Right kidney (tissue), 1 donor: ENCODE data around the gene CDC27.
"Not testable (repeated sequence)": the region's sequence is repeated elsewhere in the genome, so short reads cannot be mapped to it uniquely, and the experiment has no call there.

Source experiments
- DNase-seq: peaks from one replicate; pipeline ENCODE4 v3.0.0-alpha.2; 2016

Gene CDC27

DNA sequence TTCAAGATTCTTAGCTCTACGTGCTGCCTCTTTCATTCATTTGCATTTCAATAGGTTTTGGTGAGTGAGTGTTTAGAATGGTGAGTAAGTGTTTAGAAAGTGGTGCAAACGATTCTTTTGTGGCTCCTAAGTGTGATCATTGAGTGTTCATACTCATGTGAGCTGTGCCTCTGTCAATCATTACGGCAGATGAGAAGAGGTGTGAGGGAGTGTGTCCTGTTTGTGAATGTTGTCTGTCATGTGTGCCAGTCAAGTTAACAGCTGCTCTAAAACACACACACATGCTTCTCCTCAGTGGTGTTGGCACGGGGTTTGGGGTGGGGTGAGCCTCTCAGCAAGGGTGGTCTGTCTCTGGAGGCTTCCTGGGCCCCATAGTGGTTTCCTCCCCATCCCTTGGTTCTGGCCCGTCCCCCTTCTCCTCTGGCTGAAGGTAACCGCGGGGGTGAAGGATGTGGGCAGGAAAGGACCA, 31.5 kb upstream of the CDC27 start:
- no peak for DNase-seq

DNA sequence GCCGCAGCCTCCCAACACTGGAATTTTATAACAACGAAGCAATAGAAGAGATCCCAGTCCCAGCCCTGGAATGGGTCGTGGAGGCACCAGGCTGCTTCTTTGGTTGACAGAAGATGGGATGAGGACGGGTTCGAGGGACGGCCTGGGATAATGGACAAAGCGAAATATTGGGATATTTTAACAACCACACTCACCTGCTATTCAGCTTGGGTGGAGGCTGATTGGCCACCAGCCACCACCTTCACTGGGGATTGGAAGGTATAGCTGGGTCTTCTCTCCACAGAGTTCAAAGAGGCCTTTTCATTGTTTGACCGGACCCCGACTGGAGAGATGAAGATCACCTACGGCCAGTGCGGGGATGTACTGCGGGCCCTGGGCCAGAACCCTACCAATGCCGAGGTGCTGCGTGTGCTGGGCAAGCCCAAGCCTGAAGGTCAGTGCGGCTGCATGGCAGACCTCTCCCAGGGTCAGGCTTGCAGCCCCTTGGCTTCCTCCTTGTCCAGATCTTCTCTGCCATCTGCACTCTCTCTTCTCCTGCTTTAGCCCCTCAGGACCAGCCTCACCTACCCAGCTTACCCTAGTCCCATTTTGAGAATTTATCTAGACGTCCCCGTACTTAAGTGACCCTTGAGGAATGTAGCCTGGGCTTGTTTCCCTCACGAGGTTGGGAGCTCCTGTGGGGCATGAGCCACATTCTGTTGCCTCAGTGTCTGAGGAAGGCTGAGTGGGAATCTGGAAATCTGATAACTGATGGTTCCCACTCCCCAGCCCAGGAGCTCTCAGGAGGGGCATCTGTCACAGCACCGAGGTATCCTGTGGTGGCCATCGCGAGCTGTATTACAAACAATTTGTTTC, 30.8 kb upstream of the CDC27 start:
- no peak for DNase-seq

DNA sequence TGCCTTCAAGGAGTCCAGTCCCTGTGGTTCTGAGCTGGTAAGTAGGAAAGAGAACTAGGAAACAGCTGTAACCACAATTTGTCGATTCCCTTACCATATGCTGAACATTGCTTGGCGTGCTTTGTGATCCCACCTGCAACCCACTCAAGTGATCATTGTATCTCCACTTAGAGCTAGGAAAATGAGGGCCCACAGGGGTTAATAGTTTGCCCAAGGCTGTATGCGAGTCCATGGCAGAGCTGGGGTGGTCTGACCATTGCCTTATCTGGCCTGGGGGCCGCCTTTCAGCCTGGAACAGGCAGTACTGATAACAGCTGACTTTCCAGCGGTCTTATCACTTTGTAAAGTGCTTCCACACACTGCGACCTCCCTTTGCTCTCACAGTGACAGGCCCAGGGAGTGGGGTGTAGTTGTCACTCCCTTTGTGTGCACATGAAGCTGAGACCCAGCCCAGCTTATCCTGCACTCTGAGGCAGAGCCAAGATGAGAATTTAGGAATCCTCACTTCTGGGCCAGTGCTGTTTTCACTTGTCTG, 29.9 kb upstream of the CDC27 start:
- DNase-seq, result no peak

DNA sequence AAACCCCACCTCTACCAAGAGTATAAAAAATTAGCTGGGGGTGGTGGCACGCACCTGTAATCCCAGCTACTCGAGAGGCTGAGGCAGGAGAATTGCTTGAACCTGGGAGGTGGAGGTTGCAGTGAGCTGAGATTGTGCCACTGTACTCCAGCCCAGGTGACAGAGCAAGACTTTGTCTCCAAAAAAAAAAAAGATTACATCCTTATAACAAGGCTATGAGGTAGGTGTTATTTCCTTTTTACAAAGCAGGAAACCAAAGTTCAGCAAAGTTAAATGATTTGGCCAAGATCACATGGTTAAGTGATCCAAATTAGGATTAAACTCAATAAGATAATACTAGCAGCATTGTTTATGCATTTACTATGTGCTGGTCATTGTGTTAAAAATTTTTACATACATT, 28.2 kb upstream of the CDC27 start:
- not testable (repeated sequence) for DNase-seq

DNA sequence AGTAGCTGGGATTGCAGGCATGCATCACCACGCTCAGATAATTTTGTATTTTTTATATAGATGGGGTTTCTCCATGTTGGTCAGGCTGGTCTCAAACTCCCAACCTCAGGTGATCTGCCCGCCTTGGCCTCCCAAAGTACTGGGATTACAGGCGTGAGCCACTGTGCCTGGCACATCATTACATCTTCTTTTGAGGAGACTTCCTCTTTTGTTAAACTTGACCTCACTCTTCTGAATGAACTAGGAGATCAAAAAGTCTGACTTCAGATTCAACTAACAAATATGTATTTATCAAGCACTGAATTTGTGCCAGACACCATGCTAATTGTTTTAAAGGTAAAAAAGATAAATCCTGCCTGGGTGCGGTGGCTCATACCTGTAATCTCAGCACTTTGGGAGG, 27.7 kb upstream of the CDC27 start:
- not testable (repeated sequence) for DNase-seq

DNA sequence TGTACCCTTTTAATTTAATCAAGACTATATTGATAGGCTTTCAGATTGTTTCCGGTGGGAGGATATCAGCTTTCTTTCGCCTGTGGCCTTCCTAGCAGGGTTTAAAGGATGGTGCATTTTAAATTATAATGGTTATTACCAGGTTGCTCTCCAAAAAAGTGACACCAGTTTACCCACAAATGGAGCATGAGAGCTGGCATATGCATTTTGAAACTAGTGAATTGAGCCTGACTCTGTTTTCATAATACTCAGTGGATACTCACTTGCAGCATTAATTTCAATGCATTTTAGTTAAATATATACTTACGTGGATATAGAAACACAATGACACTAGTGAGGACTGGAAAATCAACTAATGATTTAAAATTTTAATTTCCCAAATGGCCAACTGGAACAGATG, 25.8 kb upstream of the CDC27 start:
- no peak for DNase-seq

DNA sequence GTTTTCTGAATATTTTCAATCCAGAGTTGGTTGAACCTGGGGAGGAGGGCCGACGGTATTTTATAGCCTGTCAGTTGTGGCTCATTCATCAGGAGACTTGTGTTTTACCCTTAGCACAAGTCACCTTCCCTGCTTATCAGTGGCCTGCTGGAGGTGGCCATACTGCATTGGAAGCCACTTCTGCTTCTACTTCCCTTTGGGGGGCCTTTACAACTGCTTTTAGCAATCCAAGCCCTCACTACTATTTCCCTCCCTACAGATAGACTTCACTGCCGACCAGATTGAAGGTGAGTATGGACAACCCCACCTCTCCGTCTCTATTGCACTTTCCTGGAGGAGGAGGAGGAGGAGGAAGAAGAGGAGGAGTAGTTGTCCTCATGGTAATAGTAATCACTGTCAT, 24.4 kb upstream of the CDC27 start:
- no peak for DNase-seq

DNA sequence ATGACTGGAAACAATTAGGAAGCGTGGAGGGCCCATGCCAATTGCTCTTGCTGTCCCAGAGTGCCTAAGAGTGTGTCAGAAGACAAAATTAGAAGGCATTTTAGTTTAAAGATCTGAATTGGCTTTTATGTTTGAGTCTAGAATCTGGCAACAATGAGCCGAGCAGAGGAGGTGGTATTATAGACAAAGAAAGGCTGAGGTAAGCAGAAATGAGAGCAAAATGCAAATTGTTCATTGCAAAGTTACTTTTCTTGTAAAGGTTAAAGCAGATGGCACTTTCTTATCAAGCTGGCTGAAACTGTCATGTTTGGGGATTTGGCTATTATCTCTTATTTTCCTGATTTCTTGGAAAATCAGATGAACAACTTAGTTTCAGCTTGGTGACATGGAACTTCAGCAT, 23.4 kb upstream of the CDC27 start:
- no peak for DNase-seq

DNA sequence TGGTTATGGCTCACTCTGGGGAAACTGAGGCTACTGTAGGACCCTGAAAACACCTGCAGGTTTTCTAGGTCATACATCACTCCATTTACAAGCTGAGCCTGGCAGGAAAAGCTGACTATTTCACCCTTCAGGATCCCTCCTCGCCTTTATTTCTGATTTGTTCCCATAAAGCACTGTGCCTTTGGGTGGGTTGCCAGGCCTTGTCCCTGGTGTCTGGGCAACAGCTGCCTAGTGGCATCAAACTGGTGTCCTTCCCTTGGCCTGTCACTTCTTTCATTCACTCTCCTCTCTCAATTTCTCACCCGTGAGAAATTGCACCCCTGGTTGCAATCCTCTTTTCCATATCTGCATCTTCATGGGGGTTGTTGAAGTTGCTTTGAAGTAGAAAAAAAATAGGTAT, 21.7 kb upstream of the CDC27 start:
- no peak for DNase-seq

DNA sequence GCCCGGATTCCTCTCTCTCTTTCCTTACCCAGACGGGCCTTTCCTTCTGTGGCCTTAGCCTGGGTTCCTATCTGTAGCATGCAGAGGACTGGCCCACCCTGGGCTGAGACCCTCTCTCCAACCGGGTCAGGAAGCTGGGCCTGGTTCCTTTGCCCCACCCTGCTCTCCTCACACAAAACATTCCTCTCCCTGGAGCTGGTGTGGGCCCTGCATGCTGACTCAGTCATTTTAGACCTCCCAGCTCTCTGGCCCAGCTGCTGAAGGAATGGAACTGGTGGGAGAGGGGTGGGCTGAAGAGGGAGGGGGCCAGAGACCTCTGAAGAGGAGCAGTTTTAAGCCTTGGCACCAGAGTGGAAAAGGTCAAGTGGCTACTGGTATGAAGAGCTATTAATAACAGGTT, 21.0 kb upstream of the CDC27 start:
- no peak for DNase-seq

DNA sequence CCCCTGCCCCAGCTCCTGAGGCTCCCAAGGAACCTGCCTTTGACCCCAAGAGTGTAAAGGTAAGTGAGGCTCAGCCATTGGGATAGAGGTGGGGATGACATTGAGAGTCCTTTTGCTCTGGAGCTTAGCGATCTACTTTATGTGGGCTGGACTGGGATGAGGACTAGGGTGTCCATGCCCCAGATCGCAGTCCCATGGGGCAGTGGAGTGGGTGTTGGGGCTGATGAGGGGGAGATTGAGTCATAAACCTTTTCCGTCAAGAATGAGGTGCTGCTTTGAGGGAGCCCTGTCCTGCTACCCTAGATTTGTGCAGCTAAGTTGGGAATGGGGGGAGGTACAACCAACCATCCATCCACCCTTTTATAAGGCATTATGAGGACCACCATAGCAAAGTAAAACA, 20.4 kb upstream of the CDC27 start:
- DNase-seq, result no peak

DNA sequence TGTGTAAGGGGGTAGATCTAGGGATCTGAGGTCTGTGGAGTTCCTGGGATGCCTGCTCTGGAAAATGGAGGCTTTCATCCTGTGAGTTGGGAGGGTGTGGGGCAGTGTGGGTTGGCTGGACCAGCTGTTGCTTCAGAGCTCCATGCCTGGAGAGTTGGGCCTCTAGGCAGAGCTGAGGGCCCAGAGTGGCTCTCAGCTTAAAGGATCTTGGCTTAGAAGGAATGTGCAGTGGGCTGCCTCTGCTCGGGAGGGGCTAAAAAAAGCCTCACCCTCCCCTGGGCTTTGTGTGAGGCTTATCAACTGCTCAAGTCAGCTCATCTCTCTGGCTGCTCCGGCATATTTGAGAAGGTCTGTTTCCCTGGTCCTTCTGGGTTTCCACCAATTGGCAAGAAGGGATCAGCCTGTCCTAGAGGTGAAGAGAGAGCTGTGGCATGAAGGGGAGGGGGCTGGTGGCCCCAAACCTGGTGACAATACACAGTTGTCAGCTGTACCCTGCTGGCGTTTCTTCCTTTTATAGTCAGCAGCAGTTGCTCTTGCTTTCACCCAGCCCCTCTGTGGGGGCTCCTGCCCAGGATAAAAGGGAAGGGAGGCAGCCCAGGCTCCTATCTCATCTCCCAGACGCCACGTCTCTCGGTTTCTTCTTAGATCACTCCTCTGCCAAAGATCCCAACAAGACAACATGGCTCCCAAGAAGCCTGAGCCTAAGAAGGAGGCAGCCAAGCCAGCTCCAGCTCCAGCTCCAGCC, 19.8 kb upstream of the CDC27 start, which contains the start of gene MYL4:
MYL4 (plus strand) TSS at position 605 of the 745 bp plus-strand sequence; CDS start at position 680, 75 bp downstream.
- DNase-seq, result no peak

DNA sequence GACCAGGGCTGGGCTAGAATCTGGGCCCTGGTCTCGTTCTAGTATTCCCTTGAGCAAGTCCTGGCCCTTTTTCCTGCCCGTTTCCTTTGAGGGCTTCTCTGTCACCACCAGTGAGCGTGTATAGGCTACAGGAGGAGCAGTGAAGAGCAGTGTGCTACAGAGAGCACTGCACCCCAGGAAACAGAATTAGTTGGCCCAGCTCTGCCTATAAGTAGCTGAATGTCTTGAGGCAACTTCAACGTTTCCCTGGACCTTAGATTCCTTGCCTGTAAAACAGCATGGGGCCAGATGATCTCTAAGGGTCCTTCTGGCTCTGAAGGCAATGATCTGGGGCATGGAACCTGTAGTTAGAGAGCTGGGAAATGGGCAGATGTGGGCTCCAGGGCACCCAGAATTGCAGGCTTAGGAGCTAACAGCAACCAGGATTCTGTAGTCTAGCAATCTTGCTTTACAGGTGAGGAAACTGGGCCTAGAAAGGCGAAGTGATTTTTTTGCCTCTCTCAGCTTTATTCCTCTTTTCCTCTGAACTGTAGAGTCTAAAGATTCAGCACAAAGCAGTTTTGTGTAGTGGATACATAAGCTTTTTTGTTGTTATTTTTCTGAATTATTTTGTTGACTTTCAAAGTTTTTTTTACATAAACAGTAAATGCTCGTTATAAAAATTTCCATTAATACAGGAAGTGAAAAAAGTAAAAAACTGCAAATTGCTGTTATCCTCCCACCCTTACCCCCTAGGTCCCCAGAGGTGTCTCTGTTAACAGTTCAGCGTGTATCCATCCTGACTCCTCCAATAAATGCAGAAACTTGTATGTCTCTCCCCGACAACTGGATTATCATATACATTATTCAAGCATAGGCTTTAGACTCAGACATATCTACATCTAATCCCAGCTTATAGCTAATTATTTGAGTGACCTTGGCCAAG, 18.3 kb upstream of the CDC27 start:
- DNase-seq, result no peak

DNA sequence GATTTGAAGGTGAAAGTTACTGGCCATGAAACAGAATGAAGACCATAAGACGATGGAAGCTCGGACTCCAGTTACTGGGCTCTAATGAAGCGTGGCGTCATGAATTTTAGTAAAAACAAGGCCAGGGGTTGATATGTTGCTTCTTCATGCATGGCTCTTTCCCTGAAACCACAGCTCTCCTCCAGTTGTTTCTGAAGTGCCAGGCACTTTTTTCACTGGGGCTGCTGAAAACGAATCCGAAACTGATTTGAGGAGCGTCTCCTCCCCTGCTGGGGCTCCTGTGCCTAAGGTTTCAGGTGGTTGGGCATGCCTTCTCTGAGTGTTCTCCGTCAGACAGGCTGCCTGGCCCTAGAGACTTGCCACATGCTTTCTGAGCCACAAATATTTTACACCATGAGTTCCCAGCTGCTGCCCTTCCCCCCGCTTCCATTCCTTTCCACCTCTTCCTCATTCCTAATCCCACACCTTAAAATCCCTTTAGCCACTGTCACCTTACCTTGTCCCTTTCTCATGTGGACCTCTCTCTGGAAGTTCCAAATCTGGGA, 16.4 kb upstream of the CDC27 start:
- DNase-seq, result peak; percentile 54

DNA sequence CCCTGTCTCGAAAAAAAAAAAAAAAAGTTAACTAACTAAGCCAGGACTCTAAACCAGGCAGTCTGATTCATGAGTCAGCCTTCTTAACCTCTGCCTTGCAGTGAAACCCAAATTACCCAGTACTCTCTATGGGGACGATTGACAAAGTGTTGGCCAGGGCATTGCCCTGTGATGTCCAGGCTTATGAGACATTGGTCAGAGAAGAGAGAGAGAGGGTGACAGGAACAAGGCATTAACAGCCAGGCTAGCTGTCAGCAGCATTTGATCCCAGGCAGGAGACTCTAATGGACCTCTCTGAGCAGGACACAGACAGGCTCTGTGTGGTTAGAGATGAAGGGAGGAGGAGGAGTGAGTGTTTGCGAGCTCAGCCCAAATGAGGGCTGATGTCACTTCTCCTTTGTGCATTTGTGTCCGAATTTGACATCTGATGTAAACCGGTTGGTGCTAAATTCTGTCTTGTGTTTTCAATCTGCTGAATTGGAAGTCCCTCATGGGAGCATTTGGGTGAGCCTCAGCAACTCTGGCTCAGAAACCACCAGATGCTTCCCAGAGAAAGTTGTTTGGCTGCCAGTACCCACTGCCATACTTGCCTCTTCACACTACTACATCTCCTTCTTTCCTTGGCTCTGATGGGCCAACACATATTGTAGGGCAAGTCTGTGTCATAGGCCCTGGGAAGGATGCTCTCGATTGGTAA, 15.8 kb upstream of the CDC27 start:
- no peak for DNase-seq

DNA sequence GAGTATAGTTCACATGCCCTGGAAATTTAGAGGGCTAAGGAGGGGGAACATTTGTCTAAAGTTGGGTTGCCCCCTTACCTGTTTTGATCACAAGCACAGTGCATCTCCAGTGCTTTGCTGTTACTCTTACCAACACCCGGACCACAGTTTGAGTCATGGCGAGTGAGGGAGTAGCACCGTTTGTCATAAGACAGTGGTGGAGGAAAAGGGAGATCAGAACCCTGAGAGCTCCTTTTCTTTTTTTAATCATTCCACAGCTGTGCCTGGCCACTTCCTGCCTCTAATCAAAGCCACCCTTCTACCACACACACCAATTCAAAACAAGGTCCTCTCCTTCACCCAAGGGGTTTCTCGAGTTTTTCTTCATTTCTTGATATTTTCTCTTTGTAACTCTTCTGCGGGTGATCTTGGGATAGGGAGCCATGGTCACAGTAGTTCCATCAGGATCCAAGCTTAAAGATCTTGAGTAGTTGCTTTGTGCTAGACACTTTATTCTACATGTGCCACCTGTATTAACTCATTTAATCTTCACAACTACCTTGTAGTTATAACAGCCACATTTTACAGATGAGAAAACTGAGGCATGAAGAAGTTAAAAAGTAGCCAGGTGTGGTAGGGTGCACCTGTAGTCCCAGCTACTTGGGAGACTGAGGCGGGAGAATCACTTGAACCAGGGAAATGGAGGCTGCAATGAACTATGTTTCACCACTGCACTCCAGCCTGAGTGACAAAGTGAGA, 15.1 kb upstream of the CDC27 start:
- no peak for DNase-seq

DNA sequence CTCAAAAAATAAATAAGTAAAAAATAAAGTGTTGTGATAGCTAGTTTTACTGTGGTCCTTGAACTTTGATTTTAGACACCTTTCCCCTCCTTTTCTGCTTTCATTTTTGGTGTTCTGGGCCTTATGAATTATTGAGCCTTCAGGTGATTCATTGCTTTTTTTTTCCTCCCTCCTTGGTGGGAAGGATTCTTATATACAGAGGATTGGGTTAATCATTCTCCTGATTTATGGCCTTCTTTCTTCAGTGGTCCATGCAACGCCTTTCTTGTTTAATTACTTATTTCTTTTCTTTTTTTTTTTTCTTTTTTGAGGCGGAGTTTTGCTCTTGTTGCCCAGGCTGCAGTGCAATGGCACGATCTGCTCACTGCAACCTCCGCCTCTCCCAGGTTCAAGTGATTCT, 12.1 kb upstream of the CDC27 start:
- DNase-seq, result no peak

DNA sequence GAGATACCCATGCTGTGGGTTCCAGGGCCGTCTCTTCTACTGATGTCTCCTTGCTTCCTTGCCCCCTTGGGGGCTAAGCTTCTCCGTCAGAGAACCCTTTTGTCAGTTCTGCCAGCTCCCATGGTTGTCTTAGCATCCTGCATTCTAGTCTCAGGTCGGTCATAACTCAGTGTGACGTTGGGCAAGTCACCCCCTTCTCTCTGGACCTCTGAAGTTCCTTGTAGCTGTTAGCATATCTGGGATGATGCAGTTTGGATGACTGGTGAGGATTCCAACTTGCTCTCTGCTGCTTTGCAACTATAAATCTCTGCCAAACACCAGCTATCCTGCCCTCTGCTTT, 11.2 kb upstream of the CDC27 start:
- no peak for DNase-seq

DNA sequence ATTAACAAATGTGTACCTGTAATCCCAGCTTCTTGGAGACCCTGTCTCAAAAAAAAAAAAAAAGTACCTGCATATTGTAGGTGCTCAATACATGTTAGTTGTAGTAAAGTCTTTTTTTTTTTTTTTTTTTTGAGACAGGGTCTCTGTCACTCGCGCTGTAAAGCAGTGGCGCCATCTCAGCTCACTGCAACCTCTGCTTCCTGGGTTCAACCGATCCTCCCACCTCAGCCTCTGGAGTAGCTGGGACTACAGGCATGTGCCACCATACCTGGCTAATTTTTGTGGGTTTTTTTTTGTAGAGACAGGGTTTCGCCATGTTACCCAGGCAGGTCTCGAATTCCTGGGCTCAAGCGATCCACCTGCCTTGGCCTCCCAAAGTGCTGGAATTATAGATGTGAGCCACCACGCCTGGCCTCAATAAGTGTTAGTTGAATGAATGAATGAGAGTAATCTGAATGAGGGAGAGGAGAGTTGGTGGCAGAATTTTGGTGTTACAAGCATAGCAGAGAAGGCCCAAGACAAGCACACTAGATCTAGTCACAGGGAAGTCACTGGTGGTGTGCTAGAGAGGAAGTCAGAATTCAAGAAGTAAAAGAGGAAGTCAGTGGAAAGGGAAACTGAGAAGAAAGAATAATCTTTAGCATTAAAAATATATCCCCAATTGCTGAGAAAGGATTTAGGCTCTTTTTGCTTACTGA, 10.7 kb upstream of the CDC27 start:
- no peak for DNase-seq

DNA sequence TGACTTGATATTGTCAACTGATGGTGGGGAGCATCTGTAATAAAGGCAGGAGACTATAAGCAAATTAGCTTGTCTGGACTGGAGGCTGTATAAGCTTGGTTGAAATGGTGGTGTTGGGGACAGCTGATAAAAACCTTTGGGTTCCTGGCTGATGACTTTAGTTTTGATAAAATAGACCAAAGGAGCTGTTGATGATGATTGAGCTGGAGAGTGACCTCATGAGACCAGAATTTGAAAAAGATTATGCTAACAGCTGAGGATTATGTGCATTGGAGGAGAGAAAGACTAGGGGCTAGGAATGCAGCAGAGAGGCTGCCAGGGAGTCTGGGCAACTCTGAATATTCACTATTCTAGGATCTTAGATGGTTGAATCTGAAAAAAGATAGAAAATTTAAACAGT, 8.7 kb upstream of the CDC27 start:
- no peak for DNase-seq
